H9 (cell line): ENCODE measurements around the gene OR4K14. TPM values are rescaled to one million over a fixed set of nuclear protein-coding genes. Genes with fewer than 3 reads are reported as not detected.

Experiments used
- DNase-seq: peaks from one replicate; pipeline ENCODE4 v3.0.0-alpha.2; 2017
- H2AFZ ChIP-seq: one replicate; pipeline ENCODE4 v1.6.1; 2013; ENCODE audit warnings: mild to moderate bottlenecking, low read length, control low read depth, moderate library complexity
- H2AK5ac ChIP-seq: 2 replicates; pipeline ENCODE4 v1.6.1; 2013; ENCODE audit warnings: low read length, control low read depth, mixed read lengths; ENCODE audit not compliant: insufficient read length
- H2BK120ac ChIP-seq: one replicate; pipeline ENCODE4 v1.6.1; 2013; ENCODE audit warnings: low read depth, mild to moderate bottlenecking, low read length, control low read depth, inconsistent platforms; ENCODE audit not compliant: poor library complexity, severe bottlenecking
- H2BK12ac ChIP-seq: 2 replicates; pipeline ENCODE4 v1.6.1; 2013; ENCODE audit warnings: low read length, control low read depth, mixed read lengths, low read depth; ENCODE audit not compliant: insufficient read length
- H2BK15ac ChIP-seq: 2 replicates; pipeline ENCODE4 v1.6.1; 2013; ENCODE audit warnings: low read depth, low read length, control low read depth
- H2BK20ac ChIP-seq: one replicate; pipeline ENCODE4 v1.6.1; 2013; ENCODE audit warnings: low read depth, mild to moderate bottlenecking, low read length, control low read depth, inconsistent platforms; ENCODE audit not compliant: poor library complexity, severe bottlenecking
- H2BK5ac ChIP-seq: 2 replicates; pipeline ENCODE4 v1.6.1; 2013; ENCODE audit warnings: low read length, control low read depth, mixed read lengths; ENCODE audit not compliant: insufficient read length
- H3K14ac ChIP-seq: 2 replicates; pipeline ENCODE4 v1.6.1; 2013; ENCODE audit warnings: low read length, control low read depth; ENCODE audit not compliant: insufficient read depth
- H3K18ac ChIP-seq: 2 replicates; pipeline ENCODE4 v1.6.1; 2013; ENCODE audit warnings: low read depth, mild to moderate bottlenecking, mixed read lengths, low read length, control low read depth; ENCODE audit not compliant: insufficient read length
- H3K23ac ChIP-seq: 2 replicates; pipeline ENCODE4 v1.6.1; 2013; ENCODE audit warnings: low read length, control low read depth, mixed read lengths, low read depth; ENCODE audit not compliant: insufficient read length
- H3K23me2 ChIP-seq: 2 replicates; pipeline ENCODE4 v1.6.1; 2013; ENCODE audit warnings: low read depth, mild to moderate bottlenecking, mixed read lengths, low read length, control low read depth; ENCODE audit not compliant: insufficient read length, poor library complexity, severe bottlenecking
- H3K27ac ChIP-seq: 2 replicates; pipeline ENCODE4 v1.5.1; 2013; ENCODE audit warnings: low read length, control low read depth, mixed read lengths, low read depth; ENCODE audit not compliant: insufficient read length
- H3K27me3 ChIP-seq: 2 replicates; pipeline ENCODE4 v1.6.1; 2013; ENCODE audit warnings: low read length, control low read depth, inconsistent platforms; ENCODE audit not compliant: insufficient read depth
- H3K4ac ChIP-seq: 2 replicates; pipeline ENCODE4 v1.6.1; 2013; ENCODE audit warnings: low read depth, mild to moderate bottlenecking, control low read depth, inconsistent platforms, low read length, moderate library complexity
- H3K4me1 ChIP-seq: 2 replicates; pipeline ENCODE4 v1.6.1; 2013; ENCODE audit warnings: low read length, control low read depth, inconsistent platforms; ENCODE audit not compliant: insufficient read depth
- H3K4me2 ChIP-seq: 2 replicates; pipeline ENCODE4 v1.6.1; 2013; ENCODE audit warnings: low read length, control low read depth, mixed read lengths; ENCODE audit not compliant: insufficient read length, insufficient read depth
- H3K56ac ChIP-seq: 2 replicates; pipeline ENCODE4 v1.6.1; 2013; ENCODE audit warnings: low read depth, mild to moderate bottlenecking, mixed read lengths, low read length, control low read depth; ENCODE audit not compliant: insufficient read length
- H3K79me1 ChIP-seq: 2 replicates; pipeline ENCODE4 v1.6.1; 2013; ENCODE audit warnings: low read depth, mild to moderate bottlenecking, moderate library complexity, low read length, control low read depth, inconsistent platforms; ENCODE audit not compliant: insufficient read depth, poor library complexity, severe bottlenecking
- H3K79me2 ChIP-seq: 2 replicates; pipeline ENCODE4 v1.6.1; 2013; ENCODE audit warnings: low read length, control low read depth, inconsistent platforms; ENCODE audit not compliant: insufficient read depth
- H3K9ac ChIP-seq: 2 replicates; pipeline ENCODE4 v1.6.1; 2013; ENCODE audit warnings: low read length, control low read depth, mixed read lengths; ENCODE audit not compliant: insufficient read length; ENCODE audit errors: extremely low read depth
- H3K9me3 ChIP-seq: one replicate; pipeline ENCODE4 v1.6.1; 2013; ENCODE audit warnings: low read depth, low read length, inconsistent platforms; ENCODE audit not compliant: control insufficient read depth
- H3T11ph ChIP-seq: one replicate; pipeline ENCODE4 v1.6.1; 2013; ENCODE audit warnings: mild to moderate bottlenecking, low read length, control low read depth, inconsistent platforms
- H4K20me1 ChIP-seq: one replicate; pipeline ENCODE4 v1.6.1; 2013; ENCODE audit not compliant: control insufficient read depth, insufficient read length, insufficient read depth
- H4K5ac ChIP-seq: 2 replicates; pipeline ENCODE4 v1.6.1; 2013; ENCODE audit warnings: low read depth, mild to moderate bottlenecking, mixed read lengths, low read length, control low read depth; ENCODE audit not compliant: insufficient read length
- H4K8ac ChIP-seq: replicated peaks from 2 replicates; pipeline ENCODE4 v1.6.1; 2013; ENCODE audit warnings: low read length, control low read depth, mixed read lengths, low read depth; ENCODE audit not compliant: insufficient read length
- H4K91ac ChIP-seq: 2 replicates; pipeline ENCODE4 v1.6.1; 2013; ENCODE audit warnings: low read depth, mild to moderate bottlenecking, moderate library complexity, mixed read lengths, low read length, control low read depth; ENCODE audit not compliant: insufficient read length
- H3K27ac Mint-ChIP-seq, 3 experiments: 2 replicates in 2 of 3; 3 replicates in 1 of 3; pipeline ENCODE4 v1.8.0; 2020 to 2021; ENCODE audit warnings: mixed read lengths in 3 of 3, mild to moderate bottlenecking in 1 of 3, moderate library complexity in 1 of 3
- H3K27me3 Mint-ChIP-seq: 2 replicates; pipeline ENCODE4 v1.8.0; 2021; ENCODE audit warnings: low read depth, mild to moderate bottlenecking, moderate library complexity, mixed read lengths
- H3K36me3 Mint-ChIP-seq, 3 experiments: 2 replicates in 2 of 3; 3 replicates in 1 of 3; pipeline ENCODE4 v1.8.0; 2020 to 2021; ENCODE audit warnings: low read depth in 3 of 3, mixed read lengths in 3 of 3; ENCODE audit not compliant: insufficient read depth in 1 of 3
- H3K4me1 Mint-ChIP-seq, 2 experiments: 2 replicates each; pipeline ENCODE4 v1.8.0; 2020; ENCODE audit warnings: mixed read lengths in 2 of 2
- H3K4me3 Mint-ChIP-seq, 2 experiments: 2 replicates in 1 of 2; 3 replicates in 1 of 2; pipeline ENCODE4 v1.8.0; 2020 to 2021; ENCODE audit warnings: mild to moderate bottlenecking in 2 of 2, mixed read lengths in 2 of 2, moderate library complexity in 1 of 2
- H3K9me3 Mint-ChIP-seq, 2 experiments: 2 replicates in 1 of 2; 3 replicates in 1 of 2; pipeline ENCODE4 v1.8.0; 2020; ENCODE audit warnings: mild to moderate bottlenecking in 2 of 2, mixed read lengths in 2 of 2, moderate library complexity in 1 of 2
- CTCF ChIP-seq: fragments of 200-600 bp; sonication (generic); conservative IDR thresholded peaks from 3 replicates; pipeline ENCODE4 v1.8.0; 2021; ENCODE audit warnings: antibody characterized with exemption, mild to moderate bottlenecking
- WGBS: extraction: QIAGEN DNeasy Blood & Tissue Kit; methylation state at CpG from one replicate; pipeline ENCODE4 v1.1.7; 2013; ENCODE audit warnings: missing lambda C conversion rate, low lambda C conversion rate, mixed read lengths; ENCODE audit not compliant: insufficient read length; ENCODE audit errors: extremely low coverage; 5-methylcytosine and 5-hydroxymethylcytosine counted together
- total RNA-seq: library from RNA; stranded (reverse); gene quantifications from 2 replicates; pipeline ENCODE4 v1.2.1, GENCODE V29; 2021

OR4K14 gene
- total RNA-seq, 1 experiment from 2014 or later, result not detected

DNA sequence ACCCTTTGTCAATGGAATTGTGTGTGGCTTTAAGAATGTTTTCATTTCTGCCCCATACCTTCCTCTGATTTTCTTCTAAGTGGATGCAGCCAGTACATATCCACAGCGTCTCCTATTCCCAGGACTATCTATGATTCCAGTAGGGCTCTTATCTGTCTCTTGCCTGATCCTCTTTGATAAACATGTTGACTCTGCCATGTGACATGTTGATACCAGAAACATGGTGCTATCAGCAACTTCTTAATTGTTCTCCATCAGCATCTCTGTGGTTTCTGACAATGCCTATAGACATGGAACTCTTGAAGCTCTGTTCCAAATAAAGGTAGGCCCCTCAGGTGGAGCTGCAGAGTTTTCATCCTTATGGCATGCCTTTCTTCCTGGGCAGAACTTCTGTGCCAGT is 29.1 kb upstream of the OR4K14 start:
- H3K23me2 ChIP-seq, result no peaks in the 10 kb centered on the region
- no peak overlapping the region for H3K4me3 Mint-ChIP-seq

More for the DNA sequence above, 29.1 kb upstream of the OR4K14 start:
- no peak overlapping the region for H3K14ac ChIP-seq
- H3K18ac ChIP-seq, result no peak overlapping the region
- H3K27me3 ChIP-seq, result no peaks in the 10 kb centered on the region
- H2AK5ac ChIP-seq, result no peak overlapping the region
- WGBS, result no CpG with 5 or more reads among the region's 1 CpG
- no peak overlapping the region for H3K56ac ChIP-seq
- H4K91ac ChIP-seq, result no peak overlapping the region
- H2BK15ac ChIP-seq, result no peak overlapping the region
- no peak for DNase-seq
- no peaks in the 10 kb centered on the region for H4K20me1 ChIP-seq
- no peak overlapping the region for H2BK12ac ChIP-seq
- Mint-ChIP-seq H3K36me3 (peaks cover 0 to 24% (median 9%) of the 10 kb centered on the region in 3 experiments; a peak in 5 of 7 replicates), H3K4me1 (no peaks in the 10 kb centered on the region), H3K27ac (no peak overlapping the region), H3K9me3 (peaks cover 79 to 82% of the 10 kb centered on the region in 2 experiments), H3K27me3 (no peaks in the 10 kb centered on the region)
- H2BK120ac ChIP-seq, result no peak overlapping the region
- no peaks in the 10 kb centered on the region for H3K79me2 ChIP-seq
- H4K8ac ChIP-seq, result no peak overlapping the region
- no peak overlapping the region for H4K5ac ChIP-seq
- H3K9ac ChIP-seq, result no peak overlapping the region
- no peak overlapping the region for H3K4me2 ChIP-seq
- H3K9me3 ChIP-seq, result peaks cover 64% of the 10 kb centered on the region
- H3K79me1 ChIP-seq, result no peaks in the 10 kb centered on the region
- no peaks in the 10 kb centered on the region for H3K4me1 ChIP-seq
- H3K4ac ChIP-seq, result no peak overlapping the region
- H2BK20ac ChIP-seq, result no peak overlapping the region
- no peak overlapping the region for H3K23ac ChIP-seq
- no peak overlapping the region for H3K27ac ChIP-seq
- no peak overlapping the region for H2BK5ac ChIP-seq
- no peak overlapping the region for H2AFZ ChIP-seq
- TF ChIP-seq CTCF, result no peak
- no peak overlapping the region for H3T11ph ChIP-seq
